H1 (cell line): ENCODE results near the gene DAPL1. TPM values are rescaled to one million over a fixed set of nuclear protein-coding genes. Genes with fewer than 3 reads are reported as not detected.

ENCODE experiments used
- CTCF ChIA-PET: fragments of 300-600 bp; sonication (Branson Sonifier 250); formaldehyde crosslinking; loops from one replicate; lab custom pipeline; 2021; ENCODE audit not compliant: partially characterized antibody; lab: Charles Lee
- POLR2A ChIA-PET: fragments of 300-600 bp; sonication (Branson Sonifier 250); formaldehyde crosslinking; loops from one replicate; lab custom pipeline; 2021; ENCODE audit warnings: inconsistent platforms; ENCODE audit not compliant: partially characterized antibody; lab: Charles Lee
- DNase-seq, 2 experiments: peaks; one replicate each; pipeline versions ENCODE4 v3.0.0 to v3.0.0-alpha.2; 2010 to 2022; ENCODE audit warnings: low spot score in 2 of 2, low read depth in 1 of 2, mixed read lengths in 1 of 2
- FAIRE-seq: peaks from 2 replicates; lab custom pipeline; 2011; peaks lifted over from hg19 to GRCh38; lab: Jason Lieb, UNC
- H2AFZ ChIP-seq: 2 replicates; pipeline ENCODE4 v1.8.1; 2012; ENCODE audit warnings: low read length, inconsistent platforms
- H2AK5ac ChIP-seq: 2 replicates; pipeline ENCODE4 v1.6.1; 2013; ENCODE audit warnings: low read depth, low read length
- H2BK120ac ChIP-seq: replicated peaks from 2 replicates; pipeline ENCODE3; 2013; ENCODE audit warnings: low read depth, low read length, inconsistent platforms
- H2BK12ac ChIP-seq: 2 replicates; pipeline ENCODE4 v1.6.1; 2013; ENCODE audit warnings: low read depth, low read length
- H2BK15ac ChIP-seq: 2 replicates; pipeline ENCODE4 v1.6.1; 2013; ENCODE audit warnings: low read length
- H2BK20ac ChIP-seq: 2 replicates; pipeline ENCODE4 v1.6.1; 2013; ENCODE audit warnings: low read length
- H2BK5ac ChIP-seq: 2 replicates; pipeline ENCODE4 v1.6.1; 2013; ENCODE audit warnings: low read depth, low read length
- H3K14ac ChIP-seq: 2 replicates; pipeline ENCODE4 v1.6.1; 2013; ENCODE audit warnings: inconsistent platforms; ENCODE audit not compliant: insufficient read length
- H3K18ac ChIP-seq: 2 replicates; pipeline ENCODE4 v1.6.1; 2013; ENCODE audit warnings: low read length; ENCODE audit errors: extremely low read depth
- H3K23ac ChIP-seq: 2 replicates; pipeline ENCODE4 v1.6.1; 2013; ENCODE audit warnings: inconsistent platforms; ENCODE audit not compliant: insufficient read length
- H3K23me2 ChIP-seq: 2 replicates; pipeline ENCODE4 v1.6.1; 2013; ENCODE audit warnings: low read depth, low read length
- H3K27ac ChIP-seq: 2 replicates; pipeline ENCODE4 v1.6.1; 2011; ENCODE audit warnings: low read depth, low read length, inconsistent platforms
- H3K27me3 ChIP-seq, 4 experiments: replicated peaks in 1 of 4; 1 replicate in 1 of 4; 2 replicates in 3 of 4; pipeline versions ENCODE4 v1.6.1 to v1.8.1; 2011 to 2013; ENCODE audit warnings: low read length in 3 of 4, mild to moderate bottlenecking in 3 of 4, inconsistent platforms in 2 of 4, mixed read lengths in 2 of 4, moderate library complexity in 1 of 4; ENCODE audit not compliant: control insufficient read depth in 3 of 4, insufficient read depth in 3 of 4; ENCODE audit errors: extremely low read depth in 1 of 4
- H3K36me3 ChIP-seq, 4 experiments: 2 replicates each; pipeline versions ENCODE4 v1.6.1 to v1.8.1; 2011 to 2013; ENCODE audit warnings: mild to moderate bottlenecking in 4 of 4, low read length in 3 of 4, moderate library complexity in 2 of 4, control low read depth in 1 of 4, inconsistent platforms in 1 of 4; ENCODE audit not compliant: insufficient read depth in 4 of 4, control insufficient read depth in 2 of 4
- H3K4ac ChIP-seq: replicated peaks from 2 replicates; pipeline ENCODE3; 2013; ENCODE audit warnings: low read length, low read depth, mixed read lengths, inconsistent platforms; ENCODE audit not compliant: insufficient read length
- H3K4me1 ChIP-seq, 4 experiments: replicated peaks in 1 of 4; 1 replicate in 1 of 4; 2 replicates in 3 of 4; pipeline versions ENCODE4 v1.6.1 to v1.8.1; 2011 to 2013; ENCODE audit warnings: low read length in 3 of 4, inconsistent platforms in 2 of 4, mixed read lengths in 1 of 4; ENCODE audit not compliant: insufficient read depth in 4 of 4, control insufficient read depth in 3 of 4
- H3K4me2 ChIP-seq, 2 experiments: 2 replicates each; pipeline versions ENCODE4 v1.6.1 to v1.8.1; 2011 to 2013; ENCODE audit warnings: low read depth in 2 of 2, low read length in 2 of 2, control low read depth in 1 of 2, inconsistent platforms in 1 of 2, mild to moderate bottlenecking in 1 of 2; ENCODE audit not compliant: insufficient read depth in 1 of 2
- H3K4me3 ChIP-seq, 4 experiments: fragments of 200-600, 300-600 bp in 1 of 4; sonication (generic), shearing (Covaris generic), sonication (Bioruptor Twin) in 1 of 4; 2 replicates each; pipeline versions ENCODE4 v1.5.1 to v1.8.1; 2011 to 2016; ENCODE audit warnings: low read length in 4 of 4, low read depth in 3 of 4, control low read depth in 2 of 4, inconsistent platforms in 2 of 4, mild to moderate bottlenecking in 2 of 4, mixed read lengths in 1 of 4, moderate library complexity in 1 of 4; ENCODE audit not compliant: insufficient read depth in 2 of 4; ENCODE audit errors: extremely low read depth in 1 of 4
- H3K56ac ChIP-seq: replicated peaks from 2 replicates; pipeline ENCODE3; 2013; ENCODE audit warnings: low read depth, mild to moderate bottlenecking, mixed read lengths, low read length, inconsistent platforms; ENCODE audit not compliant: insufficient read length
- H3K79me1 ChIP-seq: 2 replicates; pipeline ENCODE4 v1.6.1; 2013; ENCODE audit warnings: low read depth, low read length, control low read depth
- H3K79me2 ChIP-seq, 2 experiments: 2 replicates each; pipeline versions ENCODE4 v1.6.1 to v1.8.1; 2012 to 2013; ENCODE audit warnings: low read length in 2 of 2, mild to moderate bottlenecking in 2 of 2, inconsistent platforms in 1 of 2; ENCODE audit not compliant: insufficient read depth in 2 of 2, control insufficient read depth in 1 of 2
- H3K9ac ChIP-seq, 4 experiments: replicated peaks in 1 of 4; 1 replicate in 1 of 4; 2 replicates in 3 of 4; pipeline versions ENCODE4 v1.6.1 to v1.8.1; 2011 to 2013; ENCODE audit warnings: low read depth in 3 of 4, low read length in 3 of 4, control low read depth in 2 of 4, mild to moderate bottlenecking in 2 of 4, moderate library complexity in 2 of 4, inconsistent platforms in 1 of 4; ENCODE audit errors: extremely low read depth in 1 of 4
- H3K9me3 ChIP-seq, 2 experiments: 2 replicates each; pipeline versions ENCODE4 v1.6.1 to v1.8.1; 2012 to 2013; ENCODE audit warnings: mild to moderate bottlenecking in 2 of 2, moderate library complexity in 2 of 2, control low read depth in 1 of 2, inconsistent platforms in 1 of 2, low read depth in 1 of 2, low read length in 1 of 2, mixed read lengths in 1 of 2; ENCODE audit not compliant: insufficient read depth in 2 of 2
- H4K20me1 ChIP-seq, 2 experiments: replicated peaks in 1 of 2; 2 replicates each; pipeline versions ENCODE3 to v1.8.1; 2011 to 2013; ENCODE audit warnings: inconsistent platforms in 2 of 2, low read length in 2 of 2, mild to moderate bottlenecking in 1 of 2; ENCODE audit not compliant: insufficient read depth in 2 of 2, control insufficient read depth in 1 of 2
- H4K5ac ChIP-seq: 2 replicates; pipeline ENCODE4 v1.6.1; 2013; ENCODE audit warnings: low read length, low read depth, mixed read lengths, inconsistent platforms; ENCODE audit not compliant: insufficient read length
- H4K8ac ChIP-seq: 2 replicates; pipeline ENCODE4 v1.8.0; 2013; ENCODE audit warnings: mild to moderate bottlenecking, moderate library complexity, low read length, inconsistent platforms; ENCODE audit not compliant: insufficient read depth; ENCODE audit errors: extremely low read depth
- H4K91ac ChIP-seq: replicated peaks from 2 replicates; pipeline ENCODE3; 2013; ENCODE audit warnings: low read length, mixed read lengths, inconsistent platforms; ENCODE audit not compliant: insufficient read length
- ASH2L ChIP-seq: fragments of 200-600, 300-600 bp; sonication (generic); IDR thresholded peaks from one replicate; pipeline ENCODE4 v1.7.1; 2017; ENCODE audit warnings: low read length
- BCL11A ChIP-seq, 2 experiments: IDR thresholded peaks; one replicate each; pipeline ENCODE4 v1.6.1; 2011; ENCODE audit warnings: low read depth in 2 of 2, low read length in 2 of 2, mild to moderate bottlenecking in 2 of 2
- CHD2 ChIP-seq: IDR thresholded peaks from 2 replicates; pipeline ENCODE4 v1.6.1; 2012; ENCODE audit warnings: low read length, improper control_type of control experiment
- EP300 ChIP-seq, 2 experiments: IDR thresholded peaks; 1 replicate in 1 of 2; 2 replicates in 1 of 2; pipeline ENCODE4 v1.6.1; 2011 to 2012; ENCODE audit warnings: low read depth in 2 of 2, low read length in 2 of 2, mild to moderate bottlenecking in 2 of 2, borderline replicate concordance in 1 of 2, inconsistent platforms in 1 of 2, moderate library complexity in 1 of 2
- JUND ChIP-seq: IDR thresholded peaks from 2 replicates; pipeline ENCODE4 v1.6.1; 2011; ENCODE audit warnings: mild to moderate bottlenecking, improper control_type of control experiment, low read length
- POLR2A ChIP-seq, 2 experiments: IDR thresholded peaks; 1 replicate in 1 of 2; 2 replicates in 1 of 2; pipeline ENCODE4 v1.6.1; 2011; ENCODE audit warnings: low read depth in 2 of 2, low read length in 2 of 2, mild to moderate bottlenecking in 2 of 2; ENCODE audit errors: control extremely low read depth in 1 of 2
- POLR2AphosphoS5 ChIP-seq: IDR thresholded peaks from 2 replicates; pipeline ENCODE4 v1.6.1; 2011; ENCODE audit warnings: low read depth, low read length
- RAD21 ChIP-seq, 2 experiments: IDR thresholded peaks in 1 of 2; conservative IDR thresholded peaks in 1 of 2; 2 replicates each; pipeline ENCODE4 v1.6.1; 2011; ENCODE audit warnings: low read depth in 2 of 2, low read length in 2 of 2, improper control_type of control experiment in 1 of 2, inconsistent platforms in 1 of 2, mild to moderate bottlenecking in 1 of 2, moderate library complexity in 1 of 2
- RBBP5 ChIP-seq: IDR thresholded peaks from 2 replicates; pipeline ENCODE4 v1.7.1; 2012; ENCODE audit warnings: low read depth, mild to moderate bottlenecking, inconsistent platforms, low read length, moderate library complexity, borderline replicate concordance
- SIN3A ChIP-seq, 2 experiments: IDR thresholded peaks in 1 of 2; conservative IDR thresholded peaks in 1 of 2; 2 replicates each; pipeline ENCODE4 v1.6.1; 2011 to 2012; ENCODE audit warnings: low read length in 2 of 2, improper control_type of control experiment in 1 of 2, low read depth in 1 of 2, mild to moderate bottlenecking in 1 of 2
- SP1 ChIP-seq: IDR thresholded peaks from 2 replicates; pipeline ENCODE4 v1.6.1; 2011; ENCODE audit warnings: low read depth, low read length
- SP4 ChIP-seq: IDR thresholded peaks from 2 replicates; pipeline ENCODE4 v1.6.1; 2012; ENCODE audit warnings: low read length, inconsistent platforms
- SUZ12 ChIP-seq: fragments of 200-600 bp; sonication (generic); IDR thresholded peaks from 2 replicates; pipeline ENCODE4 v1.6.1; 2012; ENCODE audit warnings: mild to moderate bottlenecking, inconsistent platforms, low read length, moderate library complexity, mixed read lengths
- ZNF274 ChIP-seq: IDR thresholded peaks from 2 replicates; pipeline ENCODE4 v1.7.0; 2012; ENCODE audit warnings: low read length, borderline replicate concordance; ENCODE audit errors: extremely low read depth
- WGBS, 2 experiments: shearing (Covaris generic) in 1 of 2; methylation state at CpG; one replicate each; pipeline versions ENCODE4 v1.1.6 to v1.1.7; 2013 to 2015; ENCODE audit warnings: low lambda C conversion rate in 2 of 2, mixed read lengths in 2 of 2, inconsistent platforms in 1 of 2, low coverage in 1 of 2, missing lambda C conversion rate in 1 of 2; ENCODE audit not compliant: insufficient replicate concordance in 2 of 2, insufficient coverage in 1 of 2, insufficient read length in 1 of 2; ENCODE audit errors: extremely low coverage in 1 of 2, missing lambda C conversion rate in 1 of 2; 5-methylcytosine and 5-hydroxymethylcytosine counted together
- polyA plus RNA-seq, 7 experiments: library from polyadenylated mRNA; depleted of rRNA in 3 of 7; stranded (reverse) in 5 of 7; unstranded in 2 of 7; fragments of >200 nt in 5 of 7; fragments of 200-250 nt in 2 of 7; gene quantifications; 1 replicate in 5 of 7; 2 replicates in 1 of 7; 4 replicates in 1 of 7; pipeline versions ENCODE4 v1.2.1 to v1.2.3, GENCODE V29; 2011 to 2013; ENCODE audit warnings: missing spikeins in 2 of 7, mixed read lengths in 2 of 7
- total RNA-seq: library from RNA; stranded (reverse); fragmentation: NEBNext Ultra II Directional; extraction: Animal tissue kit (Norgen Biotek cat#: 25700); gene quantifications from 2 replicates; pipeline ENCODE4 v1.2.1, GENCODE V29; 2021

Gene DAPL1
- total and polyA plus RNA-seq, 2 of the 8 experiments (the other 6 are each of a cell fraction or from before 2014, with no cell fraction given) = not detected

DNA sequence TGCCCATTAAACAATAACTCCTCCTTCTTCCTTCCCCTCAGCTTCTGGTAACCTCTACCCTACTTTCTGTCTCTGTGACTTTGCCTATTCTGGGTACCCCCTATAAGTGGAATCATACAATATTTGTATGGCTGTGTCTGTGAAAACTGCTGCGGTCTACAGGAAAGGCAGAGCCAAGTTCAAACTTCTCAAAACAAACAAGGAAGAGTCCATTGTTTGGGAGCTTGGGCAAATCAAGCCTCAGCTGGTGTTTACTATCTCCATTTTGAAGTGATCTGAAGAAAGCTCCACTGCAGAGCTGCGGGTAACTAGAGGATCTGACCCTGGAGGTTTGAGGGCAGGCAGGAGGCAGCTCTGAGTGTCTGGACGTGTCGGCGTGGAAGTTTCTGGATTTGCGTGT, 48.6 kb upstream of the DAPL1 start:
- no peak overlapping the region for H3K9ac ChIP-seq
- no peak overlapping the region for H2AFZ ChIP-seq
- no peak overlapping the region for H3K27ac ChIP-seq
- no peaks in the 10 kb centered on the region; a peak in 1 of 7 replicates for H3K27me3 ChIP-seq
- 84% methylated on average over 6 of the region's 6 CpGs; no CpG with 5 or more reads in 1 of the 2 experiments for WGBS, 2 experiments
- H3K36me3 ChIP-seq = no peaks in the 10 kb centered on the region
- FAIRE-seq (no peak), DNase-seq (no peak)
- H4K8ac ChIP-seq = no peak overlapping the region
- H4K5ac ChIP-seq = no peak overlapping the region
- no peaks in the 10 kb centered on the region for H3K79me2 ChIP-seq
- no peak overlapping the region; a peak in 1 of 4 replicates for H3K4me2 ChIP-seq
- POLR2A ChIA-PET = interaction anchor here (1.0 kb wide), 1 partner anchor 8 kb away, joined by 4 read pairs; no protein-coding TSS in a partner anchor
- no peak overlapping the region for H2AK5ac ChIP-seq
- peaks cover 5 to 11% (median 6%) of the 10 kb centered on the region in 4 experiments for H3K4me1 ChIP-seq
- no peaks in the 10 kb centered on the region for H4K20me1 ChIP-seq
- H3K79me1 ChIP-seq = no peaks in the 10 kb centered on the region
- H2BK120ac ChIP-seq = no peak overlapping the region
- no peaks in the 10 kb centered on the region; the same call in none of the 2 replicates for H3K23me2 ChIP-seq
- no peak overlapping the region for H2BK12ac ChIP-seq
- no peak overlapping the region for H3K4ac ChIP-seq
- H3K18ac ChIP-seq = no peak overlapping the region
- H2BK5ac ChIP-seq = no peak overlapping the region
- H3K4me3 ChIP-seq = no peak overlapping the region
- H3K23ac ChIP-seq = no peak overlapping the region
- no peaks in the 10 kb centered on the region for H3K9me3 ChIP-seq
- H3K56ac ChIP-seq = no peak overlapping the region
- H4K91ac ChIP-seq = no peak overlapping the region
- H3K14ac ChIP-seq = no peak overlapping the region
- CTCF ChIA-PET = interaction anchor here (0.6 to 28.7 kb wide), 37 partner anchors 8 to 1352 kb away, joined by 3 to 416 read pairs (median 5); no protein-coding TSS in a partner anchor
- H2BK20ac ChIP-seq = no peak overlapping the region
- H2BK15ac ChIP-seq = no peak overlapping the region
- TF ChIP-seq RAD21 (IDR thresholded peaks at IDR 0.05 in 1 of 2, conservative IDR thresholded peaks at IDR 0.05 in 1 of 2; ENCODE audit: low read depth in 2 of 2, low read length in 2 of 2) (no peak), JUND (no peak), SP4 (no peak), SUZ12 (no peak), RBBP5 (no peak), POLR2AphosphoS5 (no peak), SIN3A (conservative IDR thresholded peaks at IDR 0.05 in 1 of 2, IDR thresholded peaks at IDR 0.05 in 1 of 2; ENCODE audit: low read depth in 1 of 2, low read length in 2 of 2) (no peak), POLR2A (IDR thresholded peaks at IDR 0.05; ENCODE audit: control extremely low read depth in 1 of 2, low read depth in 2 of 2, low read length in 2 of 2) (no peak), BCL11A (IDR thresholded peaks at IDR 0.05; ENCODE audit: low read depth in 2 of 2, low read length in 2 of 2) (no peak), SP1 (no peak), EP300 (IDR thresholded peaks at IDR 0.05; ENCODE audit: borderline replicate concordance in 1 of 2, low read depth in 2 of 2, low read length in 2 of 2) (no peak), ZNF274 (no peak), CHD2 (no peak), ASH2L (no peak)
